IMR-90 (cell line): ENCODE results near the gene CD163.

Source experiments
- CEBPB ChIP-seq: IDR thresholded peaks from 2 replicates; pipeline ENCODE4 v1.6.1; 2012; ENCODE audit warnings: low read depth, low read length, improper control_type of control experiment
- CHD1 ChIP-seq: IDR thresholded peaks from 2 replicates; pipeline ENCODE4 v1.6.1; 2012; ENCODE audit warnings: low read depth, low read length, improper control_type of control experiment
- FOS ChIP-seq: fragments of 150-350 bp; IDR thresholded peaks from 2 replicates; pipeline ENCODE4 v1.6.1; 2016; ENCODE audit warnings: low read depth, low read length
- MAZ ChIP-seq: IDR thresholded peaks from 2 replicates; pipeline ENCODE4 v1.6.1; 2012; ENCODE audit warnings: low read depth, mild to moderate bottlenecking, low read length, improper control_type of control experiment, moderate library complexity, borderline replicate concordance
- MXI1 ChIP-seq: IDR thresholded peaks from 2 replicates; pipeline ENCODE4 v1.6.1; 2012; ENCODE audit warnings: low read depth, mild to moderate bottlenecking, low read length, moderate library complexity, borderline replicate concordance
- POLR2A ChIP-seq: IDR thresholded peaks from 2 replicates; pipeline ENCODE4 v1.6.1; 2012; ENCODE audit warnings: mild to moderate bottlenecking, low read depth, low read length
- RAD21 ChIP-seq: IDR thresholded peaks from 2 replicates; pipeline ENCODE4 v1.6.1; 2012; ENCODE audit warnings: low read length, improper control_type of control experiment
- RCOR1 ChIP-seq: IDR thresholded peaks from 2 replicates; pipeline ENCODE4 v1.6.1; 2012; ENCODE audit warnings: mild to moderate bottlenecking, low read length, improper control_type of control experiment; ENCODE audit not compliant: insufficient replicate concordance
- SMC3 ChIP-seq: fragments of 150-350 bp; IDR thresholded peaks from 2 replicates; pipeline ENCODE4 v1.6.1; 2016; ENCODE audit warnings: low read depth, mild to moderate bottlenecking, antibody characterized with exemption, low read length, moderate library complexity
- TF ChIP-seq, protein P1 (sequence below): conservative IDR thresholded peaks from 2 replicates; pipeline ENCODE4 v1.5.1; 2012; ENCODE audit warnings: mild to moderate bottlenecking, low read depth, low read length, improper control_type of control experiment
- TF ChIP-seq, protein P2 (sequence below): fragments of 150-350 bp; IDR thresholded peaks from 2 replicates; pipeline ENCODE4 v1.6.1; 2016; ENCODE audit warnings: low read depth, mild to moderate bottlenecking, low read length, moderate library complexity, borderline replicate concordance
- TF ChIP-seq, protein P3 (sequence below): fragments of 150-350 bp; IDR thresholded peaks from 2 replicates; pipeline ENCODE4 v1.6.1; 2017; ENCODE audit warnings: mild to moderate bottlenecking, antibody characterized with exemption, low read length, low read depth

DNA sequence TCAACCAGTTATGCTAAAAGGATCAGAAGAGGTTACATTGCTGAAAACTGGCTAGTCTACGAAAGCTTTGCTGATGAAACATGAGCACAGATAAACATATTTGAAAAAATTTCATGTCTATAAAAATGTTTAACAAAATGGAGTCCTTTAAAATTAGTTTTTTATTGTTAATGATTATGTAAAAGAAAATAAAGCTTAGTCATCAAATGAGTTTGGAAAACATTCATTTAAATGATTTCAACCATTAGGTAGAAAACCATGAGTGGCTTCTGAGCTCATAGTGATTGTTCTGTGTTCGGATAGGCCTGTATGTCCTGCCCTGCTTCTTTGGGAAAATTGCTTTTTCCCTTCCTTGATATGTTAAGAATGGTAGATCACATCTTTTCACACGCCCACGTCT, 59.0 kb downstream of the CD163 start:
- TF ChIP-seq, protein P1, sequence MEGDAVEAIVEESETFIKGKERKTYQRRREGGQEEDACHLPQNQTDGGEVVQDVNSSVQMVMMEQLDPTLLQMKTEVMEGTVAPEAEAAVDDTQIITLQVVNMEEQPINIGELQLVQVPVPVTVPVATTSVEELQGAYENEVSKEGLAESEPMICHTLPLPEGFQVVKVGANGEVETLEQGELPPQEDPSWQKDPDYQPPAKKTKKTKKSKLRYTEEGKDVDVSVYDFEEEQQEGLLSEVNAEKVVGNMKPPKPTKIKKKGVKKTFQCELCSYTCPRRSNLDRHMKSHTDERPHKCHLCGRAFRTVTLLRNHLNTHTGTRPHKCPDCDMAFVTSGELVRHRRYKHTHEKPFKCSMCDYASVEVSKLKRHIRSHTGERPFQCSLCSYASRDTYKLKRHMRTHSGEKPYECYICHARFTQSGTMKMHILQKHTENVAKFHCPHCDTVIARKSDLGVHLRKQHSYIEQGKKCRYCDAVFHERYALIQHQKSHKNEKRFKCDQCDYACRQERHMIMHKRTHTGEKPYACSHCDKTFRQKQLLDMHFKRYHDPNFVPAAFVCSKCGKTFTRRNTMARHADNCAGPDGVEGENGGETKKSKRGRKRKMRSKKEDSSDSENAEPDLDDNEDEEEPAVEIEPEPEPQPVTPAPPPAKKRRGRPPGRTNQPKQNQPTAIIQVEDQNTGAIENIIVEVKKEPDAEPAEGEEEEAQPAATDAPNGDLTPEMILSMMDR, result no peak
- no peak for TF ChIP-seq MXI1
- TF ChIP-seq CHD1, result no peak
- no peak for TF ChIP-seq POLR2A
- TF ChIP-seq RAD21, result no peak
- TF ChIP-seq, protein P2, sequence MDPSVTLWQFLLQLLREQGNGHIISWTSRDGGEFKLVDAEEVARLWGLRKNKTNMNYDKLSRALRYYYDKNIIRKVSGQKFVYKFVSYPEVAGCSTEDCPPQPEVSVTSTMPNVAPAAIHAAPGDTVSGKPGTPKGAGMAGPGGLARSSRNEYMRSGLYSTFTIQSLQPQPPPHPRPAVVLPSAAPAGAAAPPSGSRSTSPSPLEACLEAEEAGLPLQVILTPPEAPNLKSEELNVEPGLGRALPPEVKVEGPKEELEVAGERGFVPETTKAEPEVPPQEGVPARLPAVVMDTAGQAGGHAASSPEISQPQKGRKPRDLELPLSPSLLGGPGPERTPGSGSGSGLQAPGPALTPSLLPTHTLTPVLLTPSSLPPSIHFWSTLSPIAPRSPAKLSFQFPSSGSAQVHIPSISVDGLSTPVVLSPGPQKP, result no peak
- TF ChIP-seq CEBPB, result no peak
- no peak for TF ChIP-seq FOS
- no peak for TF ChIP-seq SMC3
- TF ChIP-seq, protein P3, sequence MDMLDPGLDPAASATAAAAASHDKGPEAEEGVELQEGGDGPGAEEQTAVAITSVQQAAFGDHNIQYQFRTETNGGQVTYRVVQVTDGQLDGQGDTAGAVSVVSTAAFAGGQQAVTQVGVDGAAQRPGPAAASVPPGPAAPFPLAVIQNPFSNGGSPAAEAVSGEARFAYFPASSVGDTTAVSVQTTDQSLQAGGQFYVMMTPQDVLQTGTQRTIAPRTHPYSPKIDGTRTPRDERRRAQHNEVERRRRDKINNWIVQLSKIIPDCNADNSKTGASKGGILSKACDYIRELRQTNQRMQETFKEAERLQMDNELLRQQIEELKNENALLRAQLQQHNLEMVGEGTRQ, result no peak
- no peak for TF ChIP-seq RCOR1
- TF ChIP-seq MAZ, result no peak
